Neuronal stem cell (in vitro differentiated cells): ENCODE results near the gene NR5A1.

ENCODE experiments used
- DNase-seq: peaks from one replicate; pipeline ENCODE4 v3.0.0-alpha.2; 2013; ENCODE audit warnings: low spot score
- H2AFZ ChIP-seq: one replicate; pipeline ENCODE4 v1.6.1; 2013; ENCODE audit warnings: mild to moderate bottlenecking, low read length, inconsistent platforms
- H2AK5ac ChIP-seq: 2 replicates; pipeline ENCODE4 v1.6.1; 2013; ENCODE audit warnings: low read depth, mild to moderate bottlenecking, inconsistent platforms, low read length, moderate library complexity, mixed read lengths
- H2BK120ac ChIP-seq: 2 replicates; pipeline ENCODE4 v1.6.1; 2013; ENCODE audit warnings: low read depth, mild to moderate bottlenecking, inconsistent platforms, low read length, moderate library complexity, mixed read lengths
- H2BK12ac ChIP-seq: one replicate; pipeline ENCODE4 v1.6.1; 2013; ENCODE audit warnings: low read length, inconsistent platforms
- H2BK15ac ChIP-seq: 2 replicates; pipeline ENCODE4 v1.6.1; 2013; ENCODE audit warnings: mild to moderate bottlenecking, low read length, inconsistent platforms, mixed read lengths
- H2BK5ac ChIP-seq: one replicate; pipeline ENCODE4 v1.6.1; 2013; ENCODE audit warnings: inconsistent platforms, mild to moderate bottlenecking, low read length, moderate library complexity
- H3K14ac ChIP-seq: one replicate; pipeline ENCODE4 v1.6.1; 2013; ENCODE audit warnings: low read length, inconsistent platforms
- H3K18ac ChIP-seq: 2 replicates; pipeline ENCODE4 v1.6.1; 2013; ENCODE audit warnings: low read length, inconsistent platforms
- H3K23ac ChIP-seq: 2 replicates; pipeline ENCODE4 v1.6.1; 2013; ENCODE audit warnings: low read depth, mild to moderate bottlenecking, mixed read lengths, low read length, inconsistent platforms; ENCODE audit not compliant: poor library complexity
- H3K27ac ChIP-seq: replicated peaks from 3 replicates; pipeline ENCODE4 v1.5.1; 2013; ENCODE audit warnings: low read length, inconsistent platforms
- H3K27me3 ChIP-seq, 3 experiments: 2 replicates each; pipeline ENCODE4 v1.6.1; 2013; ENCODE audit warnings: low read length in 3 of 3, mild to moderate bottlenecking in 2 of 3, inconsistent platforms in 1 of 3, low read depth in 1 of 3, mixed read lengths in 1 of 3, moderate library complexity in 1 of 3; ENCODE audit not compliant: control insufficient read depth in 3 of 3, insufficient read depth in 3 of 3
- H3K36me3 ChIP-seq, 2 donors: replicated peaks in 1 of 2; 2 replicates each; pipeline ENCODE4 v1.6.1; 2013; ENCODE audit warnings: low read length in 2 of 2; ENCODE audit not compliant: control insufficient read depth in 2 of 2, insufficient read depth in 2 of 2
- H3K4ac ChIP-seq: 2 replicates; pipeline ENCODE4 v1.6.1; 2013; ENCODE audit warnings: inconsistent platforms, mild to moderate bottlenecking, low read length, moderate library complexity
- H3K4me1 ChIP-seq, 2 donors: 1 replicate in 1 of 2; 2 replicates in 1 of 2; pipeline ENCODE4 v1.6.1; 2013; ENCODE audit warnings: low read length in 2 of 2, low read depth in 1 of 2; ENCODE audit not compliant: control insufficient read depth in 2 of 2, insufficient read depth in 1 of 2
- H3K4me2 ChIP-seq: one replicate; pipeline ENCODE4 v1.6.1; 2013; ENCODE audit warnings: mild to moderate bottlenecking, low read length, inconsistent platforms; ENCODE audit not compliant: insufficient read depth, poor library complexity, severe bottlenecking
- H3K4me3 ChIP-seq, 2 donors: 2 replicates each; pipeline ENCODE4 v1.5.1; 2013; ENCODE audit warnings: low read length in 2 of 2, mild to moderate bottlenecking in 2 of 2, inconsistent platforms in 1 of 2, moderate library complexity in 1 of 2
- H3K79me1 ChIP-seq: one replicate; pipeline ENCODE4 v1.6.1; 2013; ENCODE audit warnings: low read depth, mild to moderate bottlenecking, inconsistent platforms, low read length, moderate library complexity
- H3K9ac ChIP-seq: one replicate; pipeline ENCODE4 v1.6.1; 2013; ENCODE audit warnings: mild to moderate bottlenecking, low read depth, low read length, inconsistent platforms; ENCODE audit not compliant: poor library complexity
- H3K9me3 ChIP-seq, 2 donors: replicated peaks in 1 of 2; 2 replicates each; pipeline versions ENCODE3 to v1.6.1; 2013; ENCODE audit warnings: low read length in 2 of 2, mild to moderate bottlenecking in 2 of 2, inconsistent platforms in 1 of 2, low read depth in 1 of 2, mixed read lengths in 1 of 2, moderate library complexity in 1 of 2; ENCODE audit not compliant: control insufficient read depth in 2 of 2, insufficient read depth in 1 of 2
- H4K8ac ChIP-seq: one replicate; pipeline ENCODE4 v1.6.1; 2013; ENCODE audit warnings: low read depth, mild to moderate bottlenecking, inconsistent platforms, low read length, moderate library complexity
- H4K91ac ChIP-seq: one replicate; pipeline ENCODE4 v1.6.1; 2013; ENCODE audit warnings: low read length, low read depth, mild to moderate bottlenecking, inconsistent platforms; ENCODE audit not compliant: poor library complexity
- WGBS, 2 donors: extraction: QIAGEN DNeasy Blood & Tissue Kit; methylation state at CpG; one replicate each; pipeline ENCODE4 v1.1.7; 2013; ENCODE audit warnings: missing lambda C conversion rate in 2 of 2, mixed read lengths in 1 of 2; ENCODE audit not compliant: insufficient read length in 2 of 2, insufficient replicate concordance in 1 of 2; ENCODE audit errors: extremely low coverage in 2 of 2; 5-methylcytosine and 5-hydroxymethylcytosine counted together

Gene NR5A1

DNA sequence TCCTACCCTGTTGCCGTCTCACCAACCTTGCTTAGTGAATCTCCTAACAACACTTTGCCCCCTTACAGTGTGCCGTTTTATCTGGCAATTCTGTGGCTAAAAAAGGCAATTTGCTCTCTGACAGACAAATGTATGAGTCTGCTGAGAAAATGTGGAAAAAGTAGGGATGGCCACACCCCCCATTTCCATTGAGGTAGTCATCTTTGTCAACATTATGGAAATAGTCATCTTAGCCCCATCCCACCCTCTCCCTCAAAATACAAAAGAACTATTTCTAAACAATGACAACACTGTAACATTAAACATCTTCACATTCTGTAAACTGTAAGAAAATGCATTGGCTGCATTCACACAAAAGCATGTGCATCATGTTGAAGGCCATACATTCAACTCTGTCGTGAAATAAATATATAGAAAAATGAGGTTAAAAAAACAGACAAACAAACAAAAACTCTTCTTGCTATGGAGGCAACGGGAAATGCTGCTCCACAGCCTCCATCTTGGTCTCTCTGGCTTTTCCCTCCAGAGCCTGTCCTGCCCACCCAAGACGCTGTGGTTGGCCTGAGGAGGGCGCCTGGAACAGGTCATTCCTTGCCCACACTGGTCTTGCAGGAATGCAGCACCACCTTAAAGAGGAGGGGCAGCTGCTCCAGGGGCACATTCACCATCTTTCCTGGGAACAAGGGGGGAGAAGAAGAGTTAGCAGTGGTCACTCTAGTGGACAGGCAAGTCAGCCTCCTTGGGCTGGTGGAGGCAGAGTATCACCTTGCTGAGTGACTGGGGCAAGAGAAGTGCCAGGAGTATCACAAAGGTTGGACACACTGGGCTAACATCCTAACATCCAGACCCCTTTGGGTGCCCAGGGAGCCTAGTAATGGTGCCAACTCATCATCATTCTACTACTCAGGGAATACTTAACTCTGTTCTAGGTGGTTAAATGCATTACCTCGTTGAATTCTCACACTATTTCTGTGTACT, 15.2 kb upstream of the NR5A1 start:
- no peak overlapping the region for H3K18ac ChIP-seq
- WGBS, 2 donors: no CpG with 5 or more reads among the region's 7 CpGs
- H2BK5ac ChIP-seq: no peak overlapping the region
- no peak overlapping the region for H3K4ac ChIP-seq
- H3K9ac ChIP-seq: no peak overlapping the region
- H3K27me3 ChIP-seq: no peaks in the 10 kb centered on the region
- H3K27ac ChIP-seq: no peak overlapping the region
- H3K9me3 ChIP-seq: no peaks in the 10 kb centered on the region
- no peak overlapping the region for H2BK120ac ChIP-seq
- no peak for DNase-seq
- no peak overlapping the region for H4K91ac ChIP-seq
- H3K4me3 ChIP-seq: no peak overlapping the region
- no peak overlapping the region for H3K14ac ChIP-seq
- no peak overlapping the region for H2AK5ac ChIP-seq
- peaks cover 4% of the 10 kb centered on the region for H3K79me1 ChIP-seq
- H3K23ac ChIP-seq: no peak overlapping the region
- peaks cover 6 to 15% of the 10 kb centered on the region in 2 donors for H3K4me1 ChIP-seq
- H3K36me3 ChIP-seq: peaks cover 34 to 81% of the 10 kb centered on the region in 2 donors
- no peak overlapping the region for H3K4me2 ChIP-seq
- no peak overlapping the region for H2BK12ac ChIP-seq
- no peak overlapping the region for H4K8ac ChIP-seq
- no peak overlapping the region for H2BK15ac ChIP-seq
- H2AFZ ChIP-seq: no peak overlapping the region

DNA sequence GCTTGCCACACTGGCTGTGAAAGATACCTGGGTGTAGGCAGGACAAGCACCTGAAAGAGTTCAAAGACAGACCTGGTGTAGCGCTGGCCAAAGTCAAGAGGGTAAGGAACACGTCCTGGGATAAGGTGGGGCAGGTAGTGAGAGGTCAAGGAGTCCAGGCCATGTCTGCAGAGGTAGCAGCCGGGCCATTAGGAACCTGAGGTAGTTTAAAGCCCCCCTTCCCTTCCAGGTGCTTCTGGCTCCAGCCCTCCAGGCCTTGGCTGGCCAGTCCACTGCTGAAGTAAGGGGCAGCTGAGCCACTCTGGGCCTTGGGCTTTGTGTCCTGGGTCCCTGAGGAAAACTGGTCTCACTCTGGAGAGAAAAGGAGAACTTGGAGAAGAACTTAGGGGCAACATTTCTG, 13.9 kb upstream of the NR5A1 start:
- Histone ChIP-seq H2BK15ac (no peak overlapping the region), H3K4me1 (peaks cover 6 to 16% of the 10 kb centered on the region in 2 donors), H3K4me3 (no peak overlapping the region), H3K9ac (no peak overlapping the region), H2AFZ (no peak overlapping the region), H3K4me2 (no peak overlapping the region), H3K9me3 (no peaks in the 10 kb centered on the region), H3K18ac (peak overlapping the region; percentile 22), H2BK5ac (no peak overlapping the region), H3K4ac (no peak overlapping the region), H4K91ac (no peak overlapping the region), H3K79me1 (peaks cover 4% of the 10 kb centered on the region), H3K23ac (peak overlapping the region; percentile 30), H3K14ac (no peak overlapping the region), H2AK5ac (no peak overlapping the region), H3K27me3 (no peaks in the 10 kb centered on the region), H4K8ac (no peak overlapping the region), H3K27ac (peak overlapping the region; percentile 50), H2BK12ac (no peak overlapping the region), H3K36me3 (peaks cover 27 to 68% of the 10 kb centered on the region in 2 donors), H2BK120ac (no peak overlapping the region)
- WGBS, 2 donors: no CpG with 5 or more reads among the region's 3 CpGs
- DNase-seq: no peak

DNA sequence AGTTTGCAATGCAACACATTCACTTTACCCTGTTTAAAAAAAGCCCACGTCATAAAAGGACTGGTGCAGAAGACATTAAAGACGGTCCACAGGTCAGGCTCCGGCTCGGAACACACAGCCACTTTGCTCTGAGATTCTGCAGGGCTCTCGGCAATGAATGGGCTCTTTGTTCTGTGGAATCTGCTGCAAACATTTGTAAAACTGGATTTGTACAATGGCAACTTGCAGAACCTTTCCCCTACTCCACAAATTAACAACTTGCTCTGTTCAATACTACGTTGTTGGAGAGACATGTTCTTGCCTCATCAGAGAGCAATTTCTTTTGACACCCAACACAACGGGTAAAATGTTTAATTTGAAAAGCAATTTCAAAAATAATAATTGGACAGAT, 13.0 kb upstream of the NR5A1 start:
- Histone ChIP-seq H3K79me1 (peaks cover 4% of the 10 kb centered on the region), H2AK5ac (no peak overlapping the region), H2BK12ac (no peak overlapping the region), H3K4me2 (no peak overlapping the region), H3K18ac (no peak overlapping the region), H2AFZ (no peak overlapping the region), H4K8ac (no peak overlapping the region), H3K23ac (no peak overlapping the region), H3K9ac (no peak overlapping the region), H2BK5ac (no peak overlapping the region), H3K4ac (no peak overlapping the region), H2BK15ac (no peak overlapping the region), H3K27me3 (no peaks in the 10 kb centered on the region), H3K36me3 (peaks cover 22 to 61% of the 10 kb centered on the region in 2 donors), H3K27ac (peak overlapping the region; percentile 50), H3K9me3 (no peaks in the 10 kb centered on the region), H3K4me3 (no peak overlapping the region), H3K4me1 (peaks cover 6 to 16% of the 10 kb centered on the region in 2 donors), H2BK120ac (no peak overlapping the region), H3K14ac (no peak overlapping the region), H4K91ac (no peak overlapping the region)
- WGBS, 2 donors: no CpG with 5 or more reads among the region's 7 CpGs
- DNase-seq: no peak

DNA sequence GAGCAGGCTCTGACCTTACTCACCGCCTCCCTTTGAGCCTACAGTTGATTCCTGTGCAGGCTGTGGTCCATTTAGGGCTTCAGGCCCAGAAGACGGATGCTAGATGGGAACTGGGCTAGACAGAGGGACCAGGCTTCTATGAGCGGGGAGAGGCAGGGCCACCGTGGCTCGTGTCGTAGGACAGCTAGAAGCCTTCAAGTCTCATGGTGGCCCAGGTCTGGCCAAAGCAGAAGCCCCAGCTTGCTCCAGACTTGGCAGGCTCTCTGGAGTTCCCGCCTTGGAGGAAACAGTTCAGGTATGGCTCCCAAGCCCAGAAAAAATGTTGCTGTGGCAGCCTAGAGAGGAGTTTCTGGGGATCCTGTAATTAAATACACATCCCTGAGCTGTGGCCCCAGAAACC, 10.9 kb upstream of the NR5A1 start:
- no peak overlapping the region for H4K91ac ChIP-seq
- peaks cover 13 to 16% of the 10 kb centered on the region in 2 donors for H3K4me1 ChIP-seq
- no peak overlapping the region for H3K4me2 ChIP-seq
- H2BK120ac ChIP-seq: no peak overlapping the region
- H2BK12ac ChIP-seq: no peak overlapping the region
- H3K14ac ChIP-seq: peak overlapping the region; percentile 58
- H3K9me3 ChIP-seq: no peaks in the 10 kb centered on the region
- H2BK15ac ChIP-seq: no peak overlapping the region
- H3K36me3 ChIP-seq: peaks cover 18 to 40% of the 10 kb centered on the region in 2 donors
- H3K23ac ChIP-seq: no peak overlapping the region
- no peak overlapping the region for H3K4ac ChIP-seq
- WGBS, 2 donors: no CpG with 5 or more reads among the region's 7 CpGs
- H3K27ac ChIP-seq: no peak overlapping the region
- H4K8ac ChIP-seq: no peak overlapping the region
- DNase-seq: no peak
- peaks cover 4% of the 10 kb centered on the region for H3K79me1 ChIP-seq
- no peak overlapping the region for H2AK5ac ChIP-seq
- no peak overlapping the region for H3K4me3 ChIP-seq
- H3K9ac ChIP-seq: no peak overlapping the region
- H2AFZ ChIP-seq: no peak overlapping the region
- H3K18ac ChIP-seq: peak overlapping the region; percentile 64
- no peaks in the 10 kb centered on the region for H3K27me3 ChIP-seq
- no peak overlapping the region for H2BK5ac ChIP-seq
